Fibroblast of skin of left biceps (primary cell): Measurements from ENCODE around the gene RNF208.

ENCODE experiments used
- DNase-seq, 2 experiments: peaks; one replicate each; pipeline ENCODE4 v3.0.0-alpha.2; 2013; ENCODE audit warnings: low read depth in 2 of 2

Gene RNF208

DNA sequence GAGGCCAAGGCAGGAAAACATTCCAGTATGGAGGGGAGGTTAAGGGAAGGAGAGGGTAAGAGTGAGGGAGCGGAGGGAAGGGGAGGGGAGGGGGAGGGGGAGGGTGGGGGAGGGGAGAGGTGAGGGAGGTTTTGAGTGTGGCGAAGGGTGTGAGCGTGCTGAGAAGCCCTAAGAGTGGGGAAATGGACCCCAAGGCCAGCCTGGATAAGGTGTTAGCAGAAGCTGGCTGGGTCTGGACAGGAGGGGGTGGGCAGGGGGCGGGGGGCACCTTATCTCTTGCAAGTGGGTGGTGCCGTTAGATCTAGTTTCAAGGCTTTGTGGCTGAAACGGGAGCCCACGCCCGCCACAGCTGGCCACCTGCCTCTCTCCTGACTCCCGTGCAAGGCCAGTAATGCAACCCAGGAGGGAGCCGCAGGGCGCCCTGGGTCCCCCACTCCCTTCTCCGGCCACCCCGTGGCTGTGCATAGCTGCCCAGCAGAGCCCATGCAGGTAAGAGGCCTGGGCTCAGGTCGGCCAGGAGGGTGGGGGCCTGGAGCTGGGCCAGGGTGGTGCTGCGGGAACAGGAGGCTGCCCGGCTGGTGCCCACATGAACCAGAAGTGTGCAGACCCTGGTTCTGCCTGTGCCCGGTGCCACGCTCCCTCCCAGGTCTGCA is 5.9 kb upstream of the RNF208 start:
- no peak for DNase-seq

DNA sequence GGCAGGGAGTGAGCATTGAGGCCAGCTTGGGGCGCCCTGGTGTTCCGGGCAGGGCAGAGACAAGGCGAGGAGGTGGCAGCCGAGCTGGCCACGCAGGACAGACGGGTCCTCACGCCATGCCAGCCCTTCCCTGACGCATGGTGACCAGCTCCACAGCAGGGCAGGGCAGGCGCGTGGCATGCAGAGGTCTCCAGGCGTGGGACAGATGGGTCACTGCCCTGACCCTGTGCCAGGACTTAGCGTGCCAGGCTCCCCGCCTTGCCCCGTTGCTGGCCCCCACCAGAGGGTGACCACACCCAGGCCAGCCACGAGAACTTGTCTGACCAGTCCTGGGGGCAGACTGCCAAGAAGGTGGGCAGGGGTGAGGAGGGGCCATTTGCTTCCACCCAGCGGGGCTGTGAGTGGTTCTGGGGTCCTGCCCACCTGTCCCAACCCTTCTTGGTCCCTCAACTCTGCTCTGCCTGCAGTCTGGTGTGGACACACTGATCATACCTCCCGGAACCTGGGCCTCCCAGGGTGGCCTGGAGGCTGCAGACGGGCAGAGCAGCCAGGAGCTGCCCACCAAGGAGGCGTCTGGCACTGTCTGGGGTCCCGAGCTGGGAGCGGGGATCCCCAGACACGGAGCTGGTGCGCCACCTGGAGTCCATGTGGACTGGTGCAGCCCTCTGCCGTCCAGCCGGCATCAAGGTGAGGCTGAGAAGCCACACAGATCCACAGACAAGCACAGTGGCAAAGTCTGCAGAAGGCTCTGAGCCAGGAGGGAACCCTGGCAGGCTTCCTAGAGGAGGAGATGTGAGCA is 5.2 kb upstream of the RNF208 start, which contains the start of gene RNF224:
RNF224 (plus strand) TSS at position 449 of the 799 bp plus-strand sequence. CDS start 834 bp downstream, outside the sequence.
- no peak for DNase-seq

DNA sequence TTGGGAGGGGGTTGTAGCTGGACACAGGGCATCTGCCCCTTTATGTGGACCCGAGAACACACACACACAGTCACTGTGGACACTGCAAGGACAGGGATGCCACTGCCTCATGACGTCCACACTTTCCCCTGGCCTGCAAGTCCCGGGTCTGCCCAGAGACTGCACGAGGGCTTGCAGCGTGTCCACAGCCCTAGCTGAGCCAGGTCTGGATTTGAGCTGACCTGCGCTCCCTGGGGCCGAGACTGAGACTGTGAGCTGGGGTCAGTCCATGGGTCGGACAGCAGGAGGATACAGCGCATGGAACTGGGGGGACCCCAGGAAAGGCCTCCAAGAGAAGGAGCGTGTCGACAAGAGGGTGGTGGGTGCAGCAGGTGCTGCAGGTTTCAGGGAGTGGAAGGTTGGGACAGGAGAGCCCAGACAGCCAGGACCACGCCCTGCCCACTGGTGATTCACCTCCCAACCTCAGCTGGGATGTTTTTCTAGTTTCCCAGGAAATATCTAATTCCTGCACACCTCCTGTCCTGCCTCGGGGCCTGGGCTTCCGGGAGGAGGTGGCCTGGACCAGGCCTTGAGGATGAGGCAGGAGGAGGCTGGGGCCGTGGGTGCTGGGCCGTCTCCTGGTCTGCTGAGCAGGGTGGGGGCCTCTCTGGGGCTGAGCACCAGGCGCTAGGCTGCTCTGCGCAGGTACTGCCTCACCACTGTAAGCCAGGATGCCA is 4.5 kb upstream of the RNF208 start:
- DNase-seq, result no peak

DNA sequence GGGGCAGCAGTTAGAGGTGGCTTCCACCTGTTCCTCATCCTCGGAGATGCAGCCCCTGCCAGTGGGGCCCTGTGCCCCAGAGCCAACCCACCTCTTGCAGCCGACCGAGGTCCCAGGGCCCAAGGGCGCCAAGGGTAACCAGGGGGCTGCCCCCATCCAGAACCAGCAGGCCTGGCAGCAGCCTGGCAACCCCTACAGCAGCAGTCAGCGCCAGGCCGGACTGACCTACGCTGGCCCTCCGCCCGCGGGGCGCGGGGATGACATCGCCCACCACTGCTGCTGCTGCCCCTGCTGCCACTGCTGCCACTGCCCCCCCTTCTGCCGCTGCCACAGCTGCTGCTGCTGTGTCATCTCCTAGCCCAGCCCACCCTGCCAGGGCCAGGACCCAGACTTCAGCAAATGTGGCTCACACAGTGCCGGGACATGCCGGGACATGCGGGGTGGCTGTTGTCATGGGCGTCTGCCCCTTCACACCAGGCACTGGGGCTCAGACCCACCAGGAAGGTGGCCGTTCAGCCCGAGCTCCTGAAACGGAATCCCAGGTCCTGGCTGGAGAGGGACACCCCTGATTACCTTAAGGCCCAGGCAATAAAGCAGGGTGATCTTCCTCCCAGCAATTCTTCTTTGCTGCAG is 3.8 kb upstream of the RNF208 start:
- no peak for DNase-seq

DNA sequence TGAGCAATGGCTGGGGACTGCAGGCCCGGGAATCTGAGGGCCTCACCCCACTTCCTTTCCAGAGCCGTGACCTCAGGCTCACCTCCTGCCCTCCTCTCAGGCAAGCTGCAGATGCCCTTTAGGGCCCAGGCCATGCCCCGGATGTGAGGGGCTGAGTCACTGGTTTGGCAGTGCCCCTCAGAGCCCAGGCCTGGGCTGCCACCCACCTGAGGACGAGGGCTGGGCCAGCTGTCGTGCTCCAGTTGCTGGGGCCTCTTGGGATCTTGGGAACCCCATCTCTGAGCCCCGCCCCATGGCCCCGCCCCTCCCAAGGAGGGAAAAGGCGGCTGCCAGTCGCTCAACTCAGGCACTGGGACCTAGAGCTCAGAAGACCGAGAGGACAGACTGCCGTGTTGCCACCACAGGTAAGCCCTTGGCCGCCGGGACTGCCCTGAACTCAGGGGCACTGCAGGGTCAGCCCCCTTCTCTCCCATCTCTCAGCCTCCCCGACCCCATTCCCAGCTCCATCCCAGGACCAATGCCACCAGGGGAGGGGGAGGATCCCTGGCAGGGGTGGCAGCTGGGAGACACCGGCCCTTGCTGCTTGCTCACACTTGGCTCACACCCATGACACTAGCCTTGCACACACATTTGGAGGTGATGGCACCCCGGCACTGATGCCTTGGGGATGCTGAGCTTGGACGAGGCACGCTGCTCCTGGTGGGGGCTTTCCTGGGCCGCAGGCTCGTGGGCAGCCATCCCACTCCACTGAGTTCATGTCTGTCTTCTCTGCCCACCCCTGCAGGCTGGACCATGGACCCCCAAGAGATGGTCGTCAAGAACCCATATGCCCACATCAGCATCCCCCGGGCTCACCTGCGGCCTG is 3.0 kb upstream of the RNF208 start, which contains the start of gene CYSRT1:
CYSRT1 (plus strand) TSS at position 345 of the 865 bp plus-strand sequence; CDS start at position 793, 448 bp downstream.
- no peak for DNase-seq

DNA sequence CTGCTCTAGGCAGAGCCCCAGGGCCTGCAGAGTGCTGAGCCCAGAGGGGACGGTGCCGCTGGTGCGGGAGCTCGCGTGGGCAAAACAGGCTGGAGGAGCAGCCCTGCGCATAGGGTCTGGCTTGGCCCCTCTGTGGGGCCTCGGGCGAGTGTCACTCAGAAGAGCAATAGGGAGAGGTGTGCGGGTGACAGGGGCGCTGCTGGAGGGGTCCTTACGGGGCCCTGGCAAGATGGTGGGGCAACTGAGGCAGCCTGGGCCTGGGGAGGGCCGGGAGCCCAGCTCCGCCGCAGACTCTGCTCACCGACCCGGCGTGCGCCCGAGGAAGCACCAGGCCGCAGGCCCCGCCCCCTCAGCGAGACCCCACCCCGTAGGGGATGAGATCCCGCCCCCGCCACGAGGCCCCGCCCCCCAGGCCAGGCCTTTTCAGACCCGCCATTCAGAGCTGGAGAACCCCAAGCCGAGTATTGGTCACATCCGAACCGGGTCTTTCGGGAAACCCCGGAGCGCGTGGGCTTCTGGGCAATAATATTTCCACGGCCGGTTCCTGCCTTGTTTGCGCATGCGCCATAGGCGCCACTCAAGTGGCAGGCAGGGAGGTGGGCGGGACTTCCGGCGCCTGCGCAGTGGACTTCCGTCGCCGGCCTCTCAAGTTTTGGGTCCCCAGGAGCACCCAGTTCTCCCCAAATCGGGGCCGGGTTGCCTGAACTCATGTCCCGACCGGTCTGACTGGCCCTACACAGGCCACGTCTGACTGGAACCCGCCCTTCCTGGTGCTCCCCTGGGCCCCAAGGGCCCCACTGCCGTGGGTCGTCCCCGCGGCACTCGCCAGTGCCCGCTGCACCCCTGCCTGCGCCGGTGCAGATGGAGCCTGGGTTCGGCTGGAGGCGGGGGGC is 1.3 kb upstream of the RNF208 start:
- DNase-seq, result peak; percentile 96 to 97

DNA sequence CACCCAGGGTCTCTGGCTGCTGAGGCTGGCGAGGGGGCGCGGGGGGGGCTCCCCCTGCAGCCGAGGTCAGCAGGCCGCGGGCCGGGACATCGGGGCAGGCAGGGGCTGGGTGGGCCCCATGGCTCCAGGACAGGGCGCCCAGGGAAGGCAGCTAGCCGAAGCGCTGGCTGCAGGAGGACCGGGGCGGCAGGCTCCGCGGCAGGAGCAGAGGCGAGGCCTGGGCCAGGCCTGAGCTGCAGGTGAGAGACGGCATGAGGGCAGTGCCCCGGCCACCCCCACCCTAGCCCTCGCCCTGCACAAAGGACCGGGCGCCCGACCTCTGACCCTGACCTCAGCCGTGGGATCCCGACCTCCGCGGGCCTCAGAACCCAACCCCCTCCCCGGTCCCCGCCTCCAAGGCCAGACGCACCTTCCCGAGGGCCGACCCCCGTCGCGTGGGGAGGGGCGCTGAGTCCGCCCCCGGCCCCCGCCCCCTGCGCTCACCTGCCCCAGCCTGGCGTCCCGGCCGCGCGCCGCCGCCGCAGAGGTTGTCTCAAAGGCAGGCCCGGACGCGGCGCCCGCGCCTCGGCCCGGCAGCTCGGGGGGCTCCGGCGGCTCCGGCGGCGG is 431 bp downstream of the RNF208 start:
- DNase-seq, result no peak

DNA sequence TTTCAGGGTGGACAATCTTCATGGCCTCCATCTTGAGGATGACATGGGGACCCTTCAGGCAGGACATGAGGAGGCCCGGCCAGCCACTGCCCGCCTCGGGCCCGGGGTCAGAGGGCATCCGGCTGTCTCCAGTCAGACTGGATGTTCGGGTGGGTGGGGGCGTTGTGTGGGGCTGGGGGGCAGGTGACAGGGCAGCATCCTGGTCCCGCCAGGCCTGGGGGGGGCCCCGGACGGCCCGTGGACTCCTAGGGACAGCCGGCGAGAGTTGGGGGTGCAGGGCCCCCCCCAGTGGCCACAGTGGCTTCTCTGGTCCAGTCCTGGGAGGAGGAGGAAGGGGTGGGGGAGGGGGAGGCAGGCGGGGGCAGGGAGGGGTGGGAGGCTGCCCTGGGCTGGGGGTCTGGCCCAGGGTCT is 940 bp downstream of the RNF208 start:
- no peak for DNase-seq

DNA sequence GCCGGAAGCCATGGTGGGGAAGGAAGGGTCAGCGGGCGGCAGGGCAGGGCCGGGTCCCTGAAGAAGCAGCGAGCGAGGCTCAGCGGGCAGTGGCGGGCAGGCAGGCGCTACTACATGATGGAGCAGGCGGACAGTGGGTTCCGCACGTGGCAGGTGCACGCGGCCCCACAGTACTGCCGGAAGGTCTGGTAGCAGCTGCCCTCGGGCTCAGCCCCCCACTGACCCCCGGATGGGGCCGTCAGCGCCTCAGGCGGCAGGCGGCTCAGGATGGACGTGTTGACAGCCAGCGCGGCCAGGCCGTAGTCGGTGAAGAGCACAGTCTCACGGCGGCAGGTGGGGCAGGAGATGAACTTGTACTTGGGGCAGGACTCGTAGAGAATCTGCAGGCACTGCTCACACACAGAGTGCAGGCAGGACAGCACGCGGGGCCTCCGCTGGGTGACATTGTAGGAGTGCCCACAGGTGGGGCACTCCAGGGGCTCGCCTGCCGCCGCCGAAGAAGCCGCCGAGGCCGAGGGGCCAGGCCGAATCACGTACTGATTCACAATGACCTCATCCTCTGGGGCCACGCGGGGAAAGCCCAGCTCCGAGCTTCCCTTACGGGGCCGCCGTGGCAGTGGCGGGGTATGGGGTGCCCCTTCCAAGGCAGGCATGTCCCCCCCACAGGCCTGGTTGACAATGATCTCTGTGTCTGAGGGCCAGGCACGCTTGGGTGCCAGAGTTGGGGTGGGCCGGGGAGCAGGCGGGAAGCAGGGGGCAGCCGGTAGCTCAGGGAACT is 1.5 kb downstream of the RNF208 start:
- no peak for DNase-seq

DNA sequence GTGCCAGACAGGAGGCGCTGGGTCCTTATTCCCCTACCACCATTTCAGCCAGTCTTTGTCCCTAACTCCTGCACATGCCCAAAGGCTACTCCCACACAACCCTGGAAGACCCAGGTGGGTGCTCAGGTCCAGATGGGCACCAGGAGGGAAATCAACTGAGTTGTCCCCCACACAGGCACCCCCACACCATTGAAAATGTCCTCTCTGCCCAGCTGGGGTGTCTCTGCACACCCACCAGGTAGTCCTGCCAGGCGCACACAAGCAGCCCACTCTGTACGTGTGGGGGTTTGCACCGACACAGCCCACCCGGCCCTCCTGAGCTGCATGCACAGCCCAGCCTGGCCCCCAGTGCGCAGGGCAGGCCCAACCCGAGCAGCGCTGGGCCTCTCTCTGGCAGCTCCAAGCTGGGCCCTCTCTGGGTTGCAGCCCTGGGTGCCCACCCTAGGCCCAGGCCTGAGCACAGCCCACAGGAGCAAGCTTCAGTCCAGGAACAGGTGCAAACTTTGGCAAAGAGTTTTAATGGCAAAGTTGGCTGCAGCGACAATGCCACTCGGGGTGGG is 2.2 kb downstream of the RNF208 start:
- no peak for DNase-seq

DNA sequence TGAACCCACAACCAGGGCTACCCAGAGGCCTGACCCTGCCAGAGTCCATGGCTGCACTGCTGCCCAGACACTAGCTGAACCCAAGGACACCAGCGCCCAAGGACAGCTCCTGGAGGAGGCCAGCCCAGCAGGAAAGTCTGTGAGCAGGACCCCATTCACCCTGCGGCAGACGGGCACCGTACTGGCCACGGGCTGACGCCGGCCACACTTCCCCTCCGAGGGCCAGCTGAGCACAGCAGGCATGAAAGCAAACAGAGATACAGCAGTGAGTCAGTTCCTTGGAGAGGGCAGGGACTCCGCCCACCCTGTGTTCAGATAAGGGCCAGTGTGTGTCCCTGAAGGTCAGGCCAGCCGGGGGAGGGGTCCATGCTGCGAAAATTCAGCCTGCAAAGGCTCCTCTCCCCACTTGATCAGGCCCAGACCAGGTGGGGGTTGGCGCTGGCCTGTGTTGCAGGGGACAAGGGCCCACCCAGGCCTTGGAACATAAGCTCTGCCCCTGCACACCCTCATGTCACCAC is 3.2 kb downstream of the RNF208 start:
- DNase-seq, result no peak

DNA sequence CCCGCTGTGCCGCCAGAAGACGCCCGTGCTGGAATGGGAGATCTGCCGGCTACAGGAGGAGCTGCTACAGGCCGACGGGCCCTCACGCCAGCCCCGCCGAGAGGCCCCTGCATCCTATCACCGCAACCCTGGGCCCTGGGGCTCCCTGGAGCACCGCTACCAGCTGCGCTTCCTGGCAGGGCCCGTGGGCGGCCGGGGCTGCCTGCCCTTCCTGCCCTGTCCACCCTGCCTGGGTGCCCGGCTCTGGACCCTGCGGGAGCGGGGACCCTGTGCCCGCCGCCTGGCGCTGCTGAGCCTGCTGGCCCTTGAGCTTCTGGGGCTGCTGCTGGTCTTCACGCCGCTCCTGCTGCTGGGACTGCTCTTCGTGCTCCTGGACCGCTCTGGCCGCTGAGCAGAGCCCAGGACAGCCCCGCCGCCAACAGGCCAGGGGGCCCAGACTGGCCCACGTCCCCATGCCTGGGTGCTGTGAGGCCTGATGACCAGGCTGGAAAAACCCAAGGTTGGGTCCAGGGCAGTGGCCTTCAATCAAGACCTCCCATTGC is 3.8 kb downstream of the RNF208 start:
- no peak for DNase-seq

DNA sequence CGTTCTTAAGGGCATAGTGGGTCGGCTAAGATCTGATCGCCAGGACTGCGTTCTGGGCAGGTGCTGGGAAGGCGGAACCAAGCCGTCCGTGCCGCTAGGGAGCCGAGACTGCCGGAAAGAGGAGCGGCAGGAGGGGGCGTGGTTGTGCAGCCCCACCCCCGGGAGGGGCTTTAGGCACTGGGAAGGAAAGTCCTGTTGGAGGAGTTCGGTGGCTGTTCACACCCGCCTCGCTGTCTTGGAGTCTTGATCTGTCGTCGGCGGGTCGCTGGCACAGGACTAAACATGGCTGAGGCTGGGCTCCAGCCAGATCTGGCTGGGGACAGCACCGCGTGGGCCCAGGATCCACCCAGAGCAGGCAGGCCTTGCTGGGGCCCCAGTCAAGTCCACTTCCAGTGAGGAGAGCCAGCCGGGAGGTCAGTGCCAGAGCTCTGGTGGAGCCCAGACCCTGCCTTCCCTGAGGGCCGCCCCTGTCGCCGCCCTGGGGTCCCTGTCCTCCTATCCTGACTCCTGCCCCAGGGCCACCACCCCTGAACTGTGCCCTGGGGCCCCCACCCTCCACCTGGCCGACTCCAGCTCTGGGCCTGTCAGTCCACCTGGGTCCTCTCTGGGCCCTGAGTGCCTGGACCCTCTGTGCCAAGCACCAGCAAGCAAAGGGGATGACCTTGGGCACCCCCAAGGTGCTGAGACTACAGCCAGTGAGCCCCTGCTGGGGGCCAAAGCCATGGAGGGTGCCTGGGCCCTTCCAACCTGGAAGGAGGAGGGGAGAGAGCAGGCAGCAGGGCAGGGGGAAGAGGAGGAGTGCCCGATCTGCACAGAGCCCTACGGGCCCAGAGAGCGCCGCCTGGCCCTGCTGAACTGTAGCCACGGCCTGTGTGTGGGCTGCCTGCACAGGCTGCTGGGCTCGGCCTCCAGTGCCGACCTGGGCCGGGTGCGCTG is 4.5 kb downstream of the RNF208 start:
- DNase-seq, result no peak

DNA sequence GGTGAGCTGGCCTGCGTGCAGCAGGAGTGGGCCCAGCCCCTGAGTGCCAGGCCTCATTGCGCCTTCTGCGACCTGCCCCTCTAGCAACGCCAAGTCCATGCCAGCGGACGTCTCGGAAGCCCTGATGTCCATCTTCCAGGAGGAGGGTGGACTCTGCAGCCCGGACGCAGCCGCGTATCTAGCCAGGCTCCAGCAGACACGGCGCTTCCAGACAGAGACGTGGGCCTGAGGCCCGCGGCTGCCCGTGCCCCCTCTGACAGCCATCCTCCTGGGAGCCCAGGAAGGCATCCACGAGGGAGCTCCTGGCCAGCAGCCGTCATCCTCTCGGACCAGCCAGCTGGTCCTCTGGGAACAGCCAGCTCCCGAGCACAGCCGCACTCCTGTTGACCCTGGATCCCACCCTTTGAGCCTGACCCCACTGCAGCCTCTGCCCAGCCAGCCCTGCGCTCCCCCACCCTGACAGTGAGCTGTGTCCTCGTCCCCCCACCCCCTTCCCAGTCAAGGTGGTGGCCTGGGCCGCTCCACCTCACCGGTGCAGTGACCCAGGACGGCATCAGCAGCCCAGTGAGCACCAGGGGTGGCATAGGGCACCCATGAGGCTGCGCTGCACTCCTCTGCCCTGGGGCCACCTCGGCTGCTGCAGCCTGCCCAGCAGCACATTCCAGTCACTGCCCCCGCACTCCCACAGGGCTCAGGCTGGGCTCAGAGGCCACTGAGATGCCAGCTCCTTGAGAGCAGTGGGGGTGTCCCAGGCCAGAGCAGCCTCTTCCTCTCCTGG is 5.7 kb downstream of the RNF208 start:
- no peak for DNase-seq

DNA sequence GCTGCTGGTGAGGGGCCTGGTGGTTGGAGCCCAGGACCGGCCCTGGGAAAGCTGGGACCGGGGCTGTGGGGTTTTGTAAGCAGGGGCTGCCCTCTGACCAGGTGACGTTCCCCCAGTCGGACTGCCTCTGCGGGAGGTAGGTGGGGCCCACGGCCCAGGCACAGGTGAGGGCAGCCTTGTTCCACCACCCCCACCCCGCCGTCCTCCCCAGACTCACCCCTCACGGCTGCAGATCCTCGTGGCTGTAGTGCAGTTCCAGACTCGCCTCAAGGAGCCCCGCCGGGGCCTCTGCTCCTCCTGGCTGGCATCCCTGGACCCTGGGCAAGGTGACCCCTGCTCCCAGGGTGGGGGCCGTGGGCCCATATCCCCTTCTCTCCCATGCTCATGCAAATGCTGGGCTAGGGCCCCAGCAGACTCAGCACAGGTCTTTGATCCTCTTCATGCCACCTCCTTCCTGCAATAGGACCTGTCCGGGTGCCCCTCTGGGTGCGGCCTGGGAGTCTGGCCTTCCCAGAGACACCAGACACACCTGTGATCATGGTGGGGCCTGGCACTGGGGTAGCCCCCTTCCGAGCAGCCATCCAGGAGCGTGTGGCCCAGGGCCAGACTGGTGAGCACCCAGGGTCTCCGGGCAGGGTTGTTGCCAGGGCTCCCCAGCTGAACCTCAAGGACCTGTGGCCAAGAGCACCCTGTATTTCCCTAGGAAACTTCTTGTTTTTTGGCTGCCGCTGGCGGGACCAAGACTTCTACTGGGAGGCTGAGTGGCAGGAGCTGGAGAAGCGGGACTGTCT is 6.6 kb downstream of the RNF208 start:
- DNase-seq, result no peak
